Measurements from ENCODE around the gene LMO1.

- TF ChIP-seq, protein P1, sequence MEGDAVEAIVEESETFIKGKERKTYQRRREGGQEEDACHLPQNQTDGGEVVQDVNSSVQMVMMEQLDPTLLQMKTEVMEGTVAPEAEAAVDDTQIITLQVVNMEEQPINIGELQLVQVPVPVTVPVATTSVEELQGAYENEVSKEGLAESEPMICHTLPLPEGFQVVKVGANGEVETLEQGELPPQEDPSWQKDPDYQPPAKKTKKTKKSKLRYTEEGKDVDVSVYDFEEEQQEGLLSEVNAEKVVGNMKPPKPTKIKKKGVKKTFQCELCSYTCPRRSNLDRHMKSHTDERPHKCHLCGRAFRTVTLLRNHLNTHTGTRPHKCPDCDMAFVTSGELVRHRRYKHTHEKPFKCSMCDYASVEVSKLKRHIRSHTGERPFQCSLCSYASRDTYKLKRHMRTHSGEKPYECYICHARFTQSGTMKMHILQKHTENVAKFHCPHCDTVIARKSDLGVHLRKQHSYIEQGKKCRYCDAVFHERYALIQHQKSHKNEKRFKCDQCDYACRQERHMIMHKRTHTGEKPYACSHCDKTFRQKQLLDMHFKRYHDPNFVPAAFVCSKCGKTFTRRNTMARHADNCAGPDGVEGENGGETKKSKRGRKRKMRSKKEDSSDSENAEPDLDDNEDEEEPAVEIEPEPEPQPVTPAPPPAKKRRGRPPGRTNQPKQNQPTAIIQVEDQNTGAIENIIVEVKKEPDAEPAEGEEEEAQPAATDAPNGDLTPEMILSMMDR (conservative IDR thresholded peaks at IDR 0.05; ENCODE audit: low read length) = no peak
- no peak for TF ChIP-seq EZH2phosphoT487 (IDR thresholded peaks at IDR 0.05; ENCODE audit: borderline replicate concordance, low read depth, low read length)
Observed at GRCh38 chr11:8287703-8288102, 24.0 kb upstream of the LMO1 start.

Measured in OCI-LY7 (cell line).